Kidney tubule cell (primary cell): ENCODE data around the gene SLC10A7.
A peak's percentile ranks its signal among the peaks of the same experiment; 100 is the strongest.

ENCODE experiments used
- DNase-seq: peaks from one replicate; pipeline ENCODE4 v3.0.0-alpha.2; 2018; ENCODE audit warnings: low spot score

Gene SLC10A7

DNA sequence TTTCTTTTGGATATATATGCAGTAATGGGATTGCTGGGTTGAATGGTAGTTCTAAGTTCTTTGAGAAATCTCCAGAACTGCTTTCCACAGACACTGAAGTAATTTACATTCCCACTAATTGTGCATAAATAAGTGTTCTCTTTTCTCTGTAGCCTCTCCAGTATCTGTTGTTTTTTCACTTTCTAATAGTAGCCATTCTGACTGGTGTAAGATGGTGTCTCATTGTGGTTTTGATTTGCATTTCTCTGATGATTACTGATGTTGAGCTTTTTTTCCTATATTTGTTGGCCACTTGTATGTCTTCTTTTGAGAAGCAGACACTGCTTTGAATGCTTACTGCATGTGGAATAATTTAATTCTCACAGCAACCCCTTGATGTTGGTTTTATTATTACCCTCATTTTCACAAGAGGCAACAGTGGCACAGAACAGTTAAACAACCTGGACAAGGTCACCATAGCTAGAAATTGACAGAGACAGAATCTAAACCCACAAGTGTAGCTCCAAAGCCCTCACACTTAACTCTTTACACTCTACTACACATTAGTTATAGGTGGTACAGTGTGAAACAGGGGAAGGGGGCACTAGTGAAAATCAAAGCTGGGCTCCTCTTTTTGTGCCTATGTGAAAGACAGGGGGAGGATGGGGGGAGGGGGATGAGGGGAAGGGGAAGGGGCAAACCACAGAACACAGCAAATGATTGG lies 211.3 kb downstream of the SLC10A7 start:
- DNase-seq = no peak

DNA sequence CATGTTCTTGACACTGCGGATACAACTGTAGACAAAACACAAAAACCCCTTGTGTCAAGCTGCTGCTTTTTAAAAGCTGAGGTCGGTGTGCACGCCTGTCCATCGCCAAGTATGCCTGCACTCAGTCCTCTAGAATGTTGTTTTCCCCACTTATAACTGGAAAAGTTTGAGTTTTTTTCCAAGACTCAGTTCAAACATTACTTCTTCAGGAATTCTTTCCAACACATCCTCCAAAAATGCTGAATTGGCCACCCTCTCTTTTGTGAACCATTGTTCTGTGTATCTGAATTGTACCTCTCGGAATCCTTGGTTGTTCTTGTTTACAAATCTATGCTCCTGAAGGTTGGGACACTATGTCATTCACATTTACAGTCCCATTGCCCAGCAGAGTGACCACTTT lies 212.8 kb downstream of the SLC10A7 start:
- no peak for DNase-seq

DNA sequence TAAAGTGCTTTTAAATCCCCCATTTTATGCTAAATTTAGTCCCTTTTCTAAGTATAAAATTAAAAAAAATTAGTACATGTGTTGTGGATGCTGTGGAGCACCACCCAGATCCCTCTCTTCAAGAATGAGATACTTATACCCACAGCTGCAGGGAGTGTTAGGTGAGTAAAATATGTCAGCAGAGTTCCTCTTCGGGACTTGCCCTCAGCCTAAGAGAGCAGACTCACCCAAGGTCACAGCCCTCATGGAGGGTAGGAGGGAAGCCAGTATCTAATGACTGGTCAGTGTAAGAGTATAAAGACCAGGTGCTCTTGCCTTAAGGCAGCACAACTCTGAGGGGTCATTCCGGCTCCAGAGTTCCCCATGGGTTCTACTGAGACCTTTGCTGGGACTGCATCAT lies 218.9 kb downstream of the SLC10A7 start:
- DNase-seq = no peak

DNA sequence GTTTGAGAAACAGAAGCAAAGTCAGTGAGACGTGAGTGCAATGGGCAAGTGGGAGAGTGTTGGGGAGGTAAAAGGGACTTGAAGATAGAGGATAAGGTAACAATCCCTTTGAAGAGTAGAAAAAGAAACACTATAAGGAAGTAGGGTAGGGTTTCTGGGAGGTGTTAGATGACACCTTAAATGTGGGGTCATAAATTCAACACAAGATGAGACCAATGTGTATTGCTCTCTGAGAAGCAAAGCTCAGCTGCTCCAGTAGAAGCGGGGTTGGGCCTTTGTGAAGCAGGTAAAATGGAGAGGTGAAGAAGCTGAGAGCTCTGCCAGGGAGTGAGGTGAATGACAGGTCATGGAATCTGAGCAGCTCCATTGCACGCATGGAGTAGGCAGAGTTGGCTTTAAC lies 222.1 kb downstream of the SLC10A7 start:
- DNase-seq = no peak

DNA sequence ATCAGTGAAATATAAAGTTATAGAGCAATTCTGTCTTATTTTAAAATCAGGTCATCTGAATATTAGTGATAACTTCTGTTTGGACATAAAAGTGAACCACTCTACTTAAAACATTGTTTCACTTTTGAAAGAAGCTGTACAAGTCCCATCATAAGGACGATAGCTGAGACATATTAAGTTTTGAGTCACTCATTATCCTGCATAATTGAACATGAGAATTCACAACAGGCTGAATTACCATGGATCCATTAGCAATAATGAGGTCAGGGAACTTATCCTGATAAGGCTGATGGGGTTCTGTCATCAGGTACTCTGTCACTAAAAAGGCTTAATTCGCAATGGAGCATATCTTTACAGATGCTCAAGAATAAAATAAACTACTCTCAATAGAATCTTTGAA lies 227.0 kb downstream of the SLC10A7 start:
- DNase-seq = no peak

DNA sequence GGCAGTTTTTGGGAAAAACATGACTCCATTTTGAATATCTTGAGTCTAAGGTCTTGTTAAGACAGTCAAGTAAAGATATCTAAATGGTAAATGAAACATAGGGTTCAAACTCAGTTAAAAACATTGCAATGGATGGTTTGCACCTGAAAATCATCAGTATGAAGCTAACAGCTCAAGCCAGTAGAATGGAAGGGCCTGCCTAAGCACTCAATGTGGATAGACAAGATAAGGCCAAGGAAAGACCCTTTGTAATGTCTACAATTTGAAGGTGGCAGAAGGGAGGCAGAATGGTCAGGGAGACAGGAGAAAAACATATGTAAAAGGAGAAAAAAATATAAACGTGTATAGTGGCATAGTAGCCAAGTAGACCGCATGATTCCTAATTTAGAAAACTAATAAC lies 229.2 kb downstream of the SLC10A7 start:
- no peak for DNase-seq

DNA sequence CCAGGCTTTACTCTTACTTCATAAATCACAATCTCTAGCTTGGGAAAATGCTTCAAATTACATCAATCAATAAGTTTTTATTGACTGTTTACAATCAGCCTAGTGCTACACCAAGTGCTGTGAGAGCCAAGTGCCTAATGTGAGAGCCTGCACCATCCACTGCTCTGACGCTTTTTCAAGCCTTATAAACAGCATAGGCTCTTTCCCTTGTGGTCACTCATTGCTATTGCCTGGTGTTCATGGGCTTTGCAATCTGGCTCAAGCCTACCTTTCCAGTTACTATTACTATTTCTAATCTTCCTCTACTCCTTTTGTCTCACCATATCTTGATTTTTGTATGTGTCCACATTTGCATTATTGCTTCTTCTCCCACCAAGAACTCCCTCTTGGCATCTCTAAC lies 230.4 kb downstream of the SLC10A7 start:
- no peak for DNase-seq

DNA sequence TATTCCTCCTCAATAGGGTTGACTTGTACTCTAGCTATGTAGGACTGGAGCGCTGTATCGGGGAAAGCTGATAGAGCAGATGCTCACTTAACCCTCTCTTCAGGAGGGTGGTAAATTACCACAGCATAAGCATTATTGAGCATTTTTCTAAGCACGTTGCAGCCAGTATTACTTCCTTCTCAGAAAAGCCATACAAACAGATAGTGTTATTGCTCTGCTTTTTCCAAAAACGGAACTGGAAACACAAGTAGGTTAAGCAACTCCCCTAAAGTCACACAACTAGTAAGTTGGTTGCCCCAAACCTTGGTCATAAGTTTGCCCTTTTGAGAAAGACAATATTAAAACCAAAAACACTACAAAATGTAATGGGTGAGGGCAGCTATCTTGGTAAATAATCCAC lies 233.5 kb downstream of the SLC10A7 start:
- no peak for DNase-seq

DNA sequence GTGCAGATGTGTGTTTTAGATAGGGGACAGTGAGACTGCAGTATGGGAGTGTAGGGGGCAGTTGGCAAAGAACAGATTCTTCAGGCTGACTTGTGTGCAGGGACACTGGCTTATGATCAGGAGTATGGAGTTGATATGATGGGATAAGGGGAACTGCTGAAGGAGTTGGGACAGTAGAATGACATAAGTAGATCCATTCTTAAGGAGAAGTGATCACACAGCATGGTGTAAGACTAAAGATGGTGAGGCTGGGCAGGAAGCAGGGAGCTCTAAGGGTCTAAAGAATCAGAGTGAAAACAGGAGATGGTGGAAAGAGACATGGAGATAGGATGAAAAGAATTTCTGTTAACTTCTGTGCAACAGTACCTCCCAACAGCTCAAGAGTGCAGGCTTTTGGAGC lies 236.7 kb downstream of the SLC10A7 start:
- no peak for DNase-seq

DNA sequence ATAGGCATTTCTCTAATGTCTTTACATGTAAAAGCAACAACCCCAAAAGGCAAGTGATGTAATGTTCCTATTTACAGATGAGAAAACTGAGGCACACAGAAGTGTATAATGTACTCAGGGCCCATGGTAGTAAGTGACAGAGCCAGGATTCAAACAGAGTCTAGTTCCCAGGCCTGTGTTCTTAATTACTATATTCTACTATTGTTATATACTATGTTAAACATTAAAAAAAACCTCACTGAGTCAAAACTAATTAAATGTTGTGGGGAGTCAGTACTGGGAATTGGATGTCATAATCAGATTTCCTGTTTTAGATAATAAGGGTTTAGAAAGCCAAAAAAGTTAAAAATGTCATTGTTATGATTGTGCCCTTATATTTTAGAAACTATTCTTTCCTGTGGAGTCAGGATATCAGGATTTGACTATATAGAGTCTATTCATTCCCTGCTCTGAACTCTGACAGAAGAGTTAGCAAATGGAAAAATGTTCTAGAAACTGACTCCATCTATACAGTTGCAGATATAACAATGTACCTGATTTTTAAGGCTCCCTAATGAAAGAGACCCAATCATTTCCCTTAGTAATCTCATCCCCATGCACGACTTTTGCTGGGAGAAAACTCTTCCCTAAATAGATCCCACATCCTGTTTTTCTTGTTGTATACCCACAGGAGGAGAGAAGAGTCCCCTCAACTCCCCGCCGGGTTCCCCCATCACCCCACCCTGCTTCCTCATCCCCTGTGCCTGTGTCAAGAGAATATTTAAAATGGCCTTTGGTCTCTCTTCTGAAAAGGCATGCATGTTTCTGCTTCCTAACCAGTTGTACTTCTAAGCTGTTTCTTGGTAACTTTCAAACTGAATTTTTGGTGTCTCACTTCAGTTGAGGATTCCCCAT lies 237.7 kb downstream of the SLC10A7 start:
- no peak for DNase-seq

DNA sequence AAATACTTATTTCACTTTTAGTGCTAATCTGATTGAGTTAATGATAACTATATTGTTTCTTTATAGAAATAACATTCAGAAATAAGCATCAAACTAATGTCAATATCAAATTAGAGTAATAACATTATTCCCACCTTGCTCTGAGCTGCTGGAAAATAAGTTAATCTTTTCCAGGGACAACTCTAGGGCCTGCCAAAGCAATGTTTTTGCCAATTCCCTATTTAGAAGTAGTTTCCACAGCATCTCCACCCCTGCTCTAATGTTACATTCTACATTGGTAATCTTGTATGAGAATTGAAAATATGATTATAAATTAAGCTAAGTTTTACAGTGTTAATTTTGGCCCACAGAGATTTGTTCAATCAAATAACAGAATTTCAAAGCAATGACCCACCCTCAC lies 239.1 kb downstream of the SLC10A7 start:
- DNase-seq = no peak

DNA sequence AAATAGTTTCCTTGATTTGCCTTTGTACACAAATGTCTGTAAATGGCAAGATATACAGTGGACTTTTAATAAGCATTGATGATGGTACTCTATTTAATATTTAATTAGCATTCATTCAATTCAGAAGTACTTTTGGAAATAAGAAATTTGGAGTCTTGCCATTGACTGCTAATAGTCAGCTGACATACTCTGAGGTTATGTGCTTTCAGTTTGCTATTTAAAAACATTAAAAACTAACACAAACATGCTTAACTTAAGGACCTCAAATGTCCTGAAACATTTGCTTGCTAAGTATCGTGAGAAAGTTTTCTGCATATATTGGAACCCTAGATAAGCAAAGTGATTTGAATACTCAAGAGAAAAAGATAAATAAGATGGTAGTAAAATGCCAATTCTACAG lies 242.8 kb downstream of the SLC10A7 start:
- no peak for DNase-seq

DNA sequence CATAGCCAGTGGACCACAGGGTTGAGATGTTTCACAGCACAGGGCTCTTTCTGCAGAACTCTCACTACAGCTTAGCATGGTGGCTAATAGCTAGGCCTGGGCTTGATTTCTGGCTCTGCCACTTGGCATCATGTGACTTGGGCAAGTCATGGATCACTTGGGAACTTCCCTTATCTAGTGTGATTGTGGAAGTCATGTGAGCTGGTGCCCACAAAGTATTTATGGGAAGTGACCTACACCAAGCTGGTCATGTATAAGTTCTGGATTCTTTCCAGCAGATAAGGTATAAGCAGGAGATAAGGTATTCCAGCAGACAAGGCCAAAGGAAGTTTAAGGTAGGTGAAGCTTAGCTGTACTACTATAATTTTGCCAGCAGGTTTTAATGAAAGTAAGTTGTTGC lies 246.4 kb downstream of the SLC10A7 start:
- peak; percentile 10 for DNase-seq

DNA sequence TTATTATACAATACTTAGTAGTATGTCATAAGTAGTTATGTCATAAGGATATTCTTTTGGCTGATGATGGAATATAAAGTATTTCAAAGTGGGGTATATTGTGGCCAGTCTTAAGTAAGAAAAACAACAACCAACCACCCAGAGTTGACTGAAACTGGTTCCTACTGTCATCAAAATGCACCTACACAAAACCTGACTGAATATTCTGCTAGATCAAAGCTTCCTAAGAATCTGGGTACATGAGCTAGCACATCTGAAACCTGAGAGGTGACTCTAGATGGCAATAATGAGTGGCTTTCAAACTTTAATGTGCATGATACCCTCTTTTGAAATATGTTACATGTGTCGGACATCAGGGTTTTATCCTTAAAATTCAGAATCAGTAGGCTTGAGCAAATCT lies 247.0 kb downstream of the SLC10A7 start:
- DNase-seq = no peak

DNA sequence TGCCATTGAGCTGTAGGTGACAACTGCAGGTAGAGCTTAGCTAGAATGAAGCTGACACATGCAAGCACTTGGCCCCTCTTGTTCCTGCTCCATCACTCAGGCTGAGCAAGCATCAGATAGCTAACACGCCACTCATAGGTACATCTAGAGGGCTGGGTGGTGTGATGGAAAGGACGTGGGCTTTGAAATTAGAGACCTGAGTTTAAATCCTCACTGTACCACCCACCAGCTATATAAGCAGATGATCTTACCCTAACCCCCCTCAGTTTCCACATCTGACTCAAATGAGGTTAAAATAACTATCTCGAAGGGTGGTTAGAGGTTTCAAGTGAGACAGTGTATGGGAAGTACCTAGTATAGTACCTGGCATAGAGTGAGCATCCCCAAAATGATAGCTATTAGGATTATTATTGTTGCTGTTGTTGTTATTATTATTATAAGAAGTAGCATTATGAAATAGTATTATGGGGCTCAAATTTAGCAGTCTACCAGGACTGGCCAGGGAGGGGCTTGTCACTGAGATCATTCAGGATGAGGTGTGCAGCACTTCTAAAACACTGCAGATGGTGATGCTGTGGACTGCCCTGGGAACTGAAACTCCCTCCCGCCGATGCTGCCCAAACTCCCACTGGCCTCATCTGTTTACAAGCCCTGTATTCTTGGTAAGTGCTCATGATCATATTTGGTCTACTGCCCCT lies 248.4 kb downstream of the SLC10A7 start:
- DNase-seq = no peak

DNA sequence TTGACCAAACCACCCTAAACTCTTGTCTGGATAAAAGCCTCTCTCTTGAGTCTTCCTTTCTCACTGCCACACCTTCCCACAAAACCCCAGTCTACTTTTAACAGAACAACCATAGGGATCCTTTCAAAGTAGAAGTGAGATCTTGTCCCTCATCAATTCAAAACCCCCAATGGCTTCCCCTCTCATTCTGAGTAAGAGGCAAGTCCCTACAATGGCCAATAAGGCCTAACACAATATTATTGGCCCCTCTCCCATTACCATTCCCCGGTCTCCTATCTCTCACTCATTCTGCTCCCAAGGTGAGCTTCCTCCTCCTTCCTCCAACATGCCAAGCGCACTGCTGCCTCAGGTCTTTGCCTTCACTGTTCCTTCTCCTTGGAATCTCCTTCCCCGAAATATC lies 250.3 kb downstream of the SLC10A7 start:
- DNase-seq = no peak

DNA sequence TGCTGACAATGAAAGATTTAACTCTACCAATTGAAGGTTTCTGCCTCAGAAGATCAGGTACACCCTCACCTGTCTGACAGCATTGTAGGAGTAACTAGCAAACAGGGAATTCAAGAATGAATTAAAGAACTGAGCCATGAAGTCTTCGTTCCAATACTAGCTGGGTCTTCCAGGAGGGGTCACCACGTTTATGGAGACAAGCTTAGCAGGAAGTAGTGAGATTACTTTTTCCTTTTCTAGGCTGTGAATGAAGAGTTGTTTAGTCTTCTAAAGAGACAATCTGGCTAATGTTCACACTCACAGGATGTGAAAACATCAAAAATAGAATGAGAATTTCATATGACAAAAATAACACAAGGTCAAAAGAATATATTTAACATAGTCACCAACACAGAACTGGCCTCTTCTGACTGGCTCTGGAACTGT lies 252.5 kb downstream of the SLC10A7 start:
- DNase-seq = no peak

DNA sequence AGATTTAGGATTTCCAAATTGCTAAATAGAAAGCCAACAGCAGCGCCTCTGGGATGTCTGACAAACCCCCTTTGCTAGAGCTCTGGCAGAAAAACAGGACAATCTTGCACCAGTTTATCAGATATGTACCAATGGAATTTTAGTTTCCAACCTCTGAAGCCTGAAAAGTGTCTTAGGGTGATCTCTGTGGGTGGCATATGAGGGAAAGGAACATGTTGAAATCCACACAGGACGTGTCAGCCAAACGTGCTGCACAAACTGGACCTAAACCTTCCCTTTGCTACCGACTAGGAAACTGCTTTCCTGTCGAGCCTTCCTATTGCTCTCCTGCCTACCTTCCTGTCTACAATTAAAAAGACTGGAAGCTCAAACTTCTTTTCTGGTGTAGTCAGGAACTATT lies 253.9 kb downstream of the SLC10A7 start:
- DNase-seq = no peak

DNA sequence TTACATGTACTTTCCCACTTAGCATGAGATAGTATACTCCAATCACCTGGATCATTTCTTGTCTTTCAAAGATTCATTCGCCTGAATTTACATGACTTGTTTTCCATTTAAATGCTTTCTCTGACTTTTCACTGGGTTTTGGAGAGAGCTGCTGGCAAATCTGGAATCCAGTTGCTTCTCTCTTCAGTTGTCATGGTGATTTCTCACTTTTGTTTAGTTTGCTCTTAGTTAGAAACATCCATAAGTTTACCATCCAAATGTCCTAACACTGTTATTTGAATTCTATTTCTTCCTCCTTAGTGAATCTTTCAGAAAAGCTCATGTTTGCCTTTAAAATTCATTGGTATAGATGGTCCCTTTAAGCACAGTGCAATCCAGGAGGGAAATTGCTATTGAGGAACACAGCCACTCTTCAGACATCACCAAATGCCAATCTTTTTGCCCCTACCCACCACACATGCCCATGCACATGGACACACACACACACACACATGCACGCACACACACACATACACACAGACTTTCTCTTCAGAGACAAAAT lies 255.7 kb downstream of the SLC10A7 start:
- DNase-seq = no peak

DNA sequence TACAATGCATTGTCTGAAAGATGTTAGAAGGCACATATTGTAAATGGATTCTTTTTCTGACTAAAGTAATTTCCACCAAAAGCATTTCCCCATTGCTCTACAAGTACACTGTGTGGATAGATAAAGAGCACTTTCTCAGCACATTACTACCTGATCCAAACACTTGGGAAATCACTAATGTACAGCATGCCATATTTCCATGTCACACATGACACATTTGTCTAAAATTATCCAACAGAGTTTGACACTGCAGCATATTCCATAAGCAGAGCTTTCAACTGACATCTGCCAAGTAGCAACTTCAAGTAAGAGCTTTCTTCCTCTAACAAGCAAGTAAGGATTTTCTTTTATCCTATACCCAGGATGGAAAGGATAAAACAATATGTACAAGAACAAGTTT lies 257.9 kb downstream of the SLC10A7 start:
- no peak for DNase-seq

DNA sequence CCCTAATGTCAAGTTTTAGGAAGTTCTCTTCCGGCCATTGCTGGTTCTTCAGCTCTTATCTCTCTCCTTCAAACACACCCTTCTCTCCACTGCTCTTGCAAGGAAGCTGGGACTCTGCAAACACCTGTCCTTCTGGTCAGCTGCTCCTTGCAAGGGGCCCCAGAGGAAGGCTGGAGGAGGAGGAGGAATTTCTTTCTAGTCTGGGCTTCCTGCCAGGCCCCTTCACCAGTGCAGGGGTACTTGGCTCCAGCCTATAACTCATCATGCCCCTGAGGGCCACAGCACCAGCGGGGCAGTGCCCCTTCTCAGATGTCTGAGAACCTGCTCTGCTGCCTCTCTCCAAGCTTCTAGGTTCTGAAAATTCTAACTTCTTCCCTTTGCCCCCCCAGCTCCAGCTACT lies 260.7 kb downstream of the SLC10A7 start:
- DNase-seq = no peak

DNA sequence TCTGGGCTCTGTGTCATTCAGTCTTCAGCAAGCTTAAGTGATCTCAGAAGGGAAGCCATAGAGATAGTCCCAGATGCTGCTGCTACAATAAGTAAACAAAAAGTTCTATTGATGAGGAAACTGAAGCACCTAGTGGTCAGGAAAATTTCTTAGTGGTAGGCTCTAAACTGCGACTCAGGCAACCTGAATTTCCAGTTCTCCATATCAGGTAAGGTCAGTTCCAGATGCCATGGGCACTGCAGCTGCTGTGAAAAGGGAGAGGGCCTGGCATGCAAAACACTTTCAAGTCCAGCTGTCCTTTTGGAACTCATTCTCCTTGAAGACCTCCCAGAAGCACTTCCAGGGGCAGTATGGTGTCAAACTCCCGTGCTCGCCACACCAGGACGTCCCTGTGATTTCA lies 261.2 kb downstream of the SLC10A7 start:
- DNase-seq = peak; percentile 23

DNA sequence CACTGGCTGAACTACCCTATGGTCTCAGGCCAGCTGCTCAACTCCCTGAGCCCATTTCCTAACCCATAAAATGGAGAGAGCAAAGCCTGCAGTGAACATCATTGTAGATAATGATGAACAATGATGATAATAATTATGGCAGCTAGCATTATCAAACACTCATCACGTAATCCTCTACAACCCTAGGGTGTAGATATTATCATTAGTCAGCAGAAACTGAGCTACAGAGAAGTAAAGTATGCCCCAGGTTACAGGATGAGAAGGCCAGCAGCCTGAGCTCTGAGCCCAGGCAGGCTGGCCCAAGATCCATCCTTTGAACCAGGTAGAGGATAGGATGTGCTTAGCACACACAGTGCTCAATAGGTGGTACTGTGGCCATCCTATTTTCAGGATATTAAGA lies 264.2 kb downstream of the SLC10A7 start:
- no peak for DNase-seq
